Keratinocyte (primary cell): ENCODE measurements around the gene TUBA4B. TPM values are rescaled to one million over a fixed set of nuclear protein-coding genes. Genes with fewer than 3 reads are reported as not detected.

ENCODE experiments used
- DNase-seq: peaks from one replicate; pipeline ENCODE4 v3.0.0-alpha.2; 2011; ENCODE audit warnings: low read depth, missing footprints, low spot score
- FAIRE-seq: peaks from 2 replicates; lab custom pipeline; 2011; peaks lifted over from hg19 to GRCh38; lab: Jason Lieb, UNC
- H2AFZ ChIP-seq: 2 replicates; pipeline ENCODE4 v1.6.0; 2012; ENCODE audit warnings: low read length, control low read depth, inconsistent platforms; ENCODE audit not compliant: control insufficient read depth
- H3K27ac ChIP-seq: 2 replicates; pipeline ENCODE4 v1.5.1; 2011; ENCODE audit warnings: low read length; ENCODE audit not compliant: control insufficient read depth, insufficient read depth
- H3K27me3 ChIP-seq: 3 replicates; pipeline ENCODE4 v1.6.0; 2011; ENCODE audit warnings: low read length; ENCODE audit not compliant: control insufficient read depth, insufficient read depth; ENCODE audit errors: extremely low read depth
- H3K36me3 ChIP-seq, 2 experiments: 2 replicates in 1 of 2; 3 replicates in 1 of 2; pipeline ENCODE4 v1.5.1; 2011; ENCODE audit warnings: low read length in 2 of 2, mild to moderate bottlenecking in 1 of 2; ENCODE audit not compliant: control insufficient read depth in 2 of 2, insufficient read depth in 2 of 2; ENCODE audit errors: extremely low read depth in 1 of 2
- H3K4me1 ChIP-seq: 3 replicates; pipeline ENCODE4 v1.5.1; 2011; ENCODE audit warnings: low read length; ENCODE audit not compliant: control insufficient read depth, insufficient read depth; ENCODE audit errors: extremely low read depth
- H3K4me2 ChIP-seq: 3 replicates; pipeline ENCODE4 v1.6.0; 2011; ENCODE audit warnings: low read depth, low read length; ENCODE audit not compliant: control insufficient read depth, insufficient read depth; ENCODE audit errors: extremely low read depth
- H3K4me3 ChIP-seq, 3 experiments: fragments of 200-600 bp in 1 of 3; sonication (generic) in 1 of 3; 2 replicates in 2 of 3; 3 replicates in 1 of 3; pipeline ENCODE4 v1.5.1; 2011 to 2016; ENCODE audit warnings: low read length in 3 of 3, mild to moderate bottlenecking in 3 of 3, control low read depth in 2 of 3, inconsistent platforms in 1 of 3, low read depth in 1 of 3, mixed read lengths in 1 of 3, mixed run types in 1 of 3, moderate library complexity in 1 of 3; ENCODE audit not compliant: control insufficient read depth in 2 of 3, insufficient read depth in 2 of 3; ENCODE audit errors: extremely low read depth in 1 of 3
- H3K79me2 ChIP-seq: 2 replicates; pipeline ENCODE4 v1.6.0; 2012; ENCODE audit warnings: low read length; ENCODE audit not compliant: control insufficient read depth, insufficient read depth
- H3K9ac ChIP-seq: 3 replicates; pipeline ENCODE4 v1.6.0; 2011; ENCODE audit warnings: low read length; ENCODE audit not compliant: control insufficient read depth, insufficient read depth; ENCODE audit errors: extremely low read depth
- H3K9me1 ChIP-seq: 3 replicates; pipeline ENCODE4 v1.6.0; 2011; ENCODE audit warnings: low read length; ENCODE audit not compliant: control insufficient read depth, insufficient read depth; ENCODE audit errors: extremely low read depth
- H3K9me3 ChIP-seq: 2 replicates; pipeline ENCODE4 v1.5.1; 2012; ENCODE audit warnings: low read depth, low read length; ENCODE audit not compliant: control insufficient read depth
- H4K20me1 ChIP-seq: 3 replicates; pipeline ENCODE4 v1.6.0; 2011; ENCODE audit warnings: low read length; ENCODE audit not compliant: control insufficient read depth, insufficient read depth; ENCODE audit errors: extremely low read depth
- EZH2 ChIP-seq: IDR thresholded peaks from one replicate; pipeline ENCODE4 v1.6.1; 2012; ENCODE audit warnings: inconsistent platforms, mild to moderate bottlenecking, low read length, moderate library complexity
- dilution Hi-C: fragments of 300-500 bp; cut with MboI; formaldehyde crosslinking; loops from one replicate; pipeline ENCODE4 v1.7.0; 2020; ENCODE audit warnings: low sequenced_read_pairs; ENCODE audit not compliant: extremely low pct_ligation_motif_present
- polyA plus RNA-seq, 5 experiments: library from polyadenylated mRNA; depleted of rRNA in 3 of 5; stranded (reverse) in 3 of 5; stranded (forward) in 1 of 5; unstranded in 1 of 5; fragments of >200 nt; gene quantifications; 1 replicate in 1 of 5; 2 replicates in 3 of 5; 3 replicates in 1 of 5; pipeline versions ENCODE4 v1.2.1 to v1.2.3, GENCODE V29; 2011 to 2012; ENCODE audit warnings: missing spikeins in 2 of 5, low read depth in 1 of 5, low replicate concordance in 1 of 5
- TF ChIP-seq, protein P1 (sequence below), 3 experiments: IDR thresholded peaks in 1 of 3; conservative IDR thresholded peaks in 1 of 3; optimal IDR thresholded peaks in 1 of 3; 2 replicates in 2 of 3; 3 replicates in 1 of 3; pipeline versions ENCODE3 to v1.5.1; 2011; ENCODE audit warnings: low read length in 3 of 3, mild to moderate bottlenecking in 3 of 3, moderate library complexity in 2 of 3, control low read depth in 1 of 3, inconsistent platforms in 1 of 3; ENCODE audit not compliant: insufficient read depth in 2 of 3; ENCODE audit errors: extremely low read depth in 1 of 3

The TUBA4B gene
- polyA plus RNA-seq, 1 donor (not counting 4 experiments of a cell fraction or from before 2014, with no cell fraction given): not detected

GRCh38 chr2:219296631-219297391 is 43.8 kb downstream of the TUBA4B start:
- Histone ChIP-seq H4K20me1 (no peaks in the 10 kb centered on the region), H3K27me3 (peaks cover 26% of the 10 kb centered on the region), H2AFZ (no peak overlapping the region), H3K4me1 (peaks cover 4% of the 10 kb centered on the region), H3K36me3 (no peaks in the 10 kb centered on the region), H3K4me2 (no peak overlapping the region), H3K4me3 (no peak overlapping the region), H3K79me2 (no peaks in the 10 kb centered on the region), H3K27ac (no peak overlapping the region), H3K9me1 (no peaks in the 10 kb centered on the region), H3K9me3 (no peaks in the 10 kb centered on the region), H3K9ac (no peak overlapping the region)
- DNase-seq (no peak), FAIRE-seq (no peak)
- TF ChIP-seq EZH2: no peak
- TF ChIP-seq, protein P1, sequence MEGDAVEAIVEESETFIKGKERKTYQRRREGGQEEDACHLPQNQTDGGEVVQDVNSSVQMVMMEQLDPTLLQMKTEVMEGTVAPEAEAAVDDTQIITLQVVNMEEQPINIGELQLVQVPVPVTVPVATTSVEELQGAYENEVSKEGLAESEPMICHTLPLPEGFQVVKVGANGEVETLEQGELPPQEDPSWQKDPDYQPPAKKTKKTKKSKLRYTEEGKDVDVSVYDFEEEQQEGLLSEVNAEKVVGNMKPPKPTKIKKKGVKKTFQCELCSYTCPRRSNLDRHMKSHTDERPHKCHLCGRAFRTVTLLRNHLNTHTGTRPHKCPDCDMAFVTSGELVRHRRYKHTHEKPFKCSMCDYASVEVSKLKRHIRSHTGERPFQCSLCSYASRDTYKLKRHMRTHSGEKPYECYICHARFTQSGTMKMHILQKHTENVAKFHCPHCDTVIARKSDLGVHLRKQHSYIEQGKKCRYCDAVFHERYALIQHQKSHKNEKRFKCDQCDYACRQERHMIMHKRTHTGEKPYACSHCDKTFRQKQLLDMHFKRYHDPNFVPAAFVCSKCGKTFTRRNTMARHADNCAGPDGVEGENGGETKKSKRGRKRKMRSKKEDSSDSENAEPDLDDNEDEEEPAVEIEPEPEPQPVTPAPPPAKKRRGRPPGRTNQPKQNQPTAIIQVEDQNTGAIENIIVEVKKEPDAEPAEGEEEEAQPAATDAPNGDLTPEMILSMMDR (optimal IDR thresholded peaks at IDR 0.05 in 1 of 3, IDR thresholded peaks at IDR 0.05 in 1 of 3, conservative IDR thresholded peaks at IDR 0.05 in 1 of 3; ENCODE audit: extremely low read depth in 1 of 3, insufficient read depth in 2 of 3, low read length in 3 of 3): no peak
- dilution Hi-C loops: no loop called here

- Histone ChIP-seq H3K4me3 (no peak overlapping the region), H3K4me2 (no peak overlapping the region), H3K27ac (no peak overlapping the region), H3K9me3 (no peaks in the 10 kb centered on the region), H3K9me1 (no peaks in the 10 kb centered on the region), H3K79me2 (no peaks in the 10 kb centered on the region), H3K27me3 (peaks cover 37% of the 10 kb centered on the region), H4K20me1 (no peaks in the 10 kb centered on the region), H3K9ac (no peak overlapping the region), H3K4me1 (peaks cover 4% of the 10 kb centered on the region), H3K36me3 (no peaks in the 10 kb centered on the region), H2AFZ (no peak overlapping the region)
- DNase-seq (no peak), FAIRE-seq (no peak)
- dilution Hi-C loops: no loop called here
- TF ChIP-seq EZH2: no peak
- TF ChIP-seq, protein P1 (optimal IDR thresholded peaks at IDR 0.05 in 1 of 3, IDR thresholded peaks at IDR 0.05 in 1 of 3, conservative IDR thresholded peaks at IDR 0.05 in 1 of 3; ENCODE audit: extremely low read depth in 1 of 3, insufficient read depth in 2 of 3, low read length in 3 of 3): peak in 2 of 3 experiments; percentile 26
Measured at GRCh38 chr2:219297766-219298456, 44.9 kb downstream of the TUBA4B start.
